Kidney (tissue), 14 donors: Measurements from ENCODE around the gene LEMD2. TPM values are rescaled to one million over a fixed set of nuclear protein-coding genes. Genes with fewer than 3 reads are reported as not detected.

Source experiments
- DNase-seq, 5 donors: peaks; one replicate each; pipeline ENCODE4 v3.0.0-alpha.2; 2013 to 2020
- FAIRE-seq: peaks from 2 replicates; lab custom pipeline; 2012; peaks lifted over from hg19 to GRCh38; lab: Jason Lieb, UNC
- H3K27ac ChIP-seq, 2 donors: one replicate each; pipeline ENCODE4 v1.7.0; 2013; ENCODE audit warnings: low read depth in 2 of 2, low read length in 2 of 2, inconsistent platforms in 1 of 2
- H3K27me3 ChIP-seq: one replicate; pipeline ENCODE4 v1.7.1; 2013; ENCODE audit warnings: low read length, inconsistent platforms; ENCODE audit not compliant: control insufficient read depth, insufficient read depth
- H3K36me3 ChIP-seq, 3 donors: one replicate each; pipeline versions ENCODE4 v1.7.0 to v1.7.1; 2013; ENCODE audit warnings: low read length in 3 of 3, control low read depth in 1 of 3, inconsistent platforms in 1 of 3; ENCODE audit not compliant: insufficient read depth in 3 of 3, control insufficient read depth in 2 of 3
- H3K4me1 ChIP-seq, 3 donors: one replicate each; pipeline versions ENCODE4 v1.7.0 to v1.7.1; 2013; ENCODE audit warnings: low read length in 3 of 3, inconsistent platforms in 1 of 3, low read depth in 1 of 3; ENCODE audit not compliant: control insufficient read depth in 2 of 3, insufficient read depth in 2 of 3
- H3K4me3 ChIP-seq, 3 donors: one replicate each; pipeline versions ENCODE4 v1.7.0 to v1.8.1; 2013; ENCODE audit warnings: low read length in 3 of 3, control low read depth in 1 of 3, inconsistent platforms in 1 of 3
- H3K9ac ChIP-seq, 3 donors: one replicate each; pipeline versions ENCODE4 v1.7.0 to v1.7.1; 2013; ENCODE audit warnings: low read length in 3 of 3, control low read depth in 1 of 3, inconsistent platforms in 1 of 3
- H3K9me3 ChIP-seq, 3 donors: one replicate each; pipeline versions ENCODE4 v1.7.0 to v1.7.1; 2013; ENCODE audit warnings: low read length in 3 of 3, control low read depth in 1 of 3, inconsistent platforms in 1 of 3; ENCODE audit not compliant: control insufficient read depth in 2 of 3, insufficient read depth in 1 of 3
- intact Hi-C: fragments of 100-400 bp; cut with DNase I; formaldehyde crosslinking; loops from one replicate; pipeline ENCODE4 v1.11.1; 2022
- polyA plus RNA-seq: library from polyadenylated mRNA; stranded (reverse); fragments of 350-450 nt; fragmentation: Illumina TruSeq; extraction: RNeasy Lipid Tissue Mini Kit (QIAGEN cat#74804); gene quantifications from one replicate; pipeline ENCODE4 v1.2.3, GENCODE V29; 2014; ENCODE audit warnings: low read depth, low replicate concordance; ENCODE audit not compliant: insufficient read depth
- total RNA-seq: library from RNA; stranded (reverse); fragmentation: NEBNext Ultra II Directional; extraction: Animal tissue kit (Norgen Biotek cat#: 25700); gene quantifications from one replicate; pipeline ENCODE4 v1.2.1, GENCODE V29; 2021
- TF ChIP-seq, protein P1 (sequence below): IDR thresholded peaks from 3 replicates; pipeline ENCODE4 v1.5.1; 2012; ENCODE audit warnings: mild to moderate bottlenecking, moderate library complexity, borderline replicate concordance; ENCODE audit not compliant: insufficient read depth; ENCODE audit errors: extremely low read depth
- donor health status: control.
- donor health status: control.
- donor health status: control.
- donor health status: control.
- donor health status: control.
- donor health status: DM: yes; HTN: yes; CAD: no.
- donor health status: Normal renal cell carcinoma (clear cell type).

LEMD2 gene
- total and polyA plus RNA-seq, 2 donors from 2014 or later = 36.4 to 57.1 TPM

DNA sequence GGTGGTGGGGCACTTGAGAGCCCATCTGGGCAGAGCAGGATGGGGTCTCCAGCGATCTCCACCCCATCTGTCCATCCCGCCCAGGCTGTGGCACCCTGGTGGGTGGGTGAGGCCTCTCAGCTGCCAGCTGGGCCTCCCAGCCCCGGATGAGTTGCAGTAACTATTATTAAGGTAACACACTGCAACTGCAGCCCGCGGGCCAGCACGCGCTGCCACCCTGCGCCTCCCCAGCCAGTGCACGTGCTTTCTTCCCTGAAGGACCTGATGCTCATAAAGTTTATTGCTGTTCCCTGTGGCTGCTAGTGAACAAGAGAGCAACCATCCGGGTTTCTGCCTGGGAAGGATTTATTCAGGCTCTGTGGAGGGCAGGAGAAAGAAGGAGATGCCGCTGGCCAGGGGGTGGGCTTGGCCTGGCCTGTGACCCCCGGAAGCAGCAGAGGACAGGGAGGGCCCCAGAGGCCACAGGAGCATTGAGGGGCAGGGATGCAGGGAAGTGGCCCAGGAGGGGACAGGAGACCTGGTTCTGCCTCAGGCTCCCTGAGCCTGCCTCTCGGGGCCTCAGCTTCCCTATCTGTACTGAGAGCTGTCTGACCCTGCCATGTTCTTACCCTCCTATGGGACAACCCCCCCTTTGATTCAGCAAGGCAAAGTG, 43.9 kb downstream of the LEMD2 start:
- no peaks in the 10 kb centered on the region for H3K9me3 ChIP-seq
- peak overlapping the region in 1 of 2 donors; percentile 79 for H3K27ac ChIP-seq
- no peaks in the 10 kb centered on the region for H3K36me3 ChIP-seq
- H3K27me3 ChIP-seq = no peaks in the 10 kb centered on the region
- H3K9ac ChIP-seq = peak overlapping the region in 1 of 3 donors; percentile 77
- peak overlapping the region in 2 of 3 donors; percentile 52 to 79 for H3K4me3 ChIP-seq
- peak in 4 of 5 donors; percentile 66 to 75 (median 70) for DNase-seq
- TF ChIP-seq, protein P1, sequence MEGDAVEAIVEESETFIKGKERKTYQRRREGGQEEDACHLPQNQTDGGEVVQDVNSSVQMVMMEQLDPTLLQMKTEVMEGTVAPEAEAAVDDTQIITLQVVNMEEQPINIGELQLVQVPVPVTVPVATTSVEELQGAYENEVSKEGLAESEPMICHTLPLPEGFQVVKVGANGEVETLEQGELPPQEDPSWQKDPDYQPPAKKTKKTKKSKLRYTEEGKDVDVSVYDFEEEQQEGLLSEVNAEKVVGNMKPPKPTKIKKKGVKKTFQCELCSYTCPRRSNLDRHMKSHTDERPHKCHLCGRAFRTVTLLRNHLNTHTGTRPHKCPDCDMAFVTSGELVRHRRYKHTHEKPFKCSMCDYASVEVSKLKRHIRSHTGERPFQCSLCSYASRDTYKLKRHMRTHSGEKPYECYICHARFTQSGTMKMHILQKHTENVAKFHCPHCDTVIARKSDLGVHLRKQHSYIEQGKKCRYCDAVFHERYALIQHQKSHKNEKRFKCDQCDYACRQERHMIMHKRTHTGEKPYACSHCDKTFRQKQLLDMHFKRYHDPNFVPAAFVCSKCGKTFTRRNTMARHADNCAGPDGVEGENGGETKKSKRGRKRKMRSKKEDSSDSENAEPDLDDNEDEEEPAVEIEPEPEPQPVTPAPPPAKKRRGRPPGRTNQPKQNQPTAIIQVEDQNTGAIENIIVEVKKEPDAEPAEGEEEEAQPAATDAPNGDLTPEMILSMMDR = no peak
- peaks cover 4 to 18% (median 13%) of the 10 kb centered on the region in 3 donors for H3K4me1 ChIP-seq
- no peak for FAIRE-seq
- intact Hi-C loops = loop anchor here (10.0 kb wide), 1 partner anchor 280 kb away; no protein-coding TSS in a partner anchor

DNA sequence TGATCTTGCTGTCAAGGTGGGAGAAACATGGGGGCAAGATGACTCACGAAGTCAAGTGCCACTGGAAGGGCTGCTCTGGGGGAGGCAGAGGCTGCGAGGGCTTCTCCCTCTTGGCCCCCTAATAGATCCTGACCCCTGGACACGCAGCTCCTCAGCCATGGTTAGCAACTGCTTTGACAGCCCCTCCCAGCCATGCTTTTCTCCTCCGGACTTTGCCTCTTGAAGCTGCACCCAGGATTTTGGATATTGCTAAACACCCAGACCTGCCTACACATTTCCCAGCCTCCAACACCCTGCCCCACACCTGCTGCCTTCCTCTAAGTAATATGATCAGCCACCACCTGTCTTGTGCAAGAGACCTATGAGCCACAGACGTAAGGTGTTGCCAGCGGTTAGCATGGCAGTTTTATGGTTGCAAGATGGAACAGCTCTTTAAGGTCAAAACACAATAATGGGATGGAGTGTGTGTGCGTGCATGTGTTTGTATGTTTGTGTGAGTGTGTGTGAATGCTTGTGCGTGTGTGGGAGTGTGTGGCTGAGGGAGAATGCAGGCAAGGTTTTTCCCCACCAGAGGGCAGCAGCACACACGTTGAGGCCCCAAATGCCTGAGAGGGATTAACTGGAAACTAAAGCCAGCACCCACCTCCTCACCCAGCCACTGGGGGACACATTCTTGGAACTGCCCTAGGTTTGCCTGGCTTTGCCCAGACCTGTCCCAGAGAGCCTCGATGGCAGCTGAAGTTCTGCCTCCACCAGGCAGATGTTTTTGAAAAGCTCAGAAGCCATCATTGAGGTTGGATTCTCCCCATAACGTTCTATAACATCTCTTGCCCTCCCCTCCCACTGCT, 44.7 kb downstream of the LEMD2 start:
- no peaks in the 10 kb centered on the region for H3K36me3 ChIP-seq
- H3K9me3 ChIP-seq = no peaks in the 10 kb centered on the region
- no peaks in the 10 kb centered on the region for H3K27me3 ChIP-seq
- DNase-seq (peak in 4 of 5 donors; percentile 89 to 92 (median 90)), FAIRE-seq (no peak)
- TF ChIP-seq, protein P1 = peak; percentile 89
- peaks cover 4 to 18% (median 13%) of the 10 kb centered on the region in 3 donors for H3K4me1 ChIP-seq
- intact Hi-C loops = loop anchor here (10.0 kb wide), 1 partner anchor 281 kb away; no protein-coding TSS in a partner anchor
- H3K4me3 ChIP-seq = peak overlapping the region in 1 of 3 donors; percentile 79
- peak overlapping the region in 1 of 2 donors; percentile 79 for H3K27ac ChIP-seq
- H3K9ac ChIP-seq = peak overlapping the region in 1 of 3 donors; percentile 40

DNA sequence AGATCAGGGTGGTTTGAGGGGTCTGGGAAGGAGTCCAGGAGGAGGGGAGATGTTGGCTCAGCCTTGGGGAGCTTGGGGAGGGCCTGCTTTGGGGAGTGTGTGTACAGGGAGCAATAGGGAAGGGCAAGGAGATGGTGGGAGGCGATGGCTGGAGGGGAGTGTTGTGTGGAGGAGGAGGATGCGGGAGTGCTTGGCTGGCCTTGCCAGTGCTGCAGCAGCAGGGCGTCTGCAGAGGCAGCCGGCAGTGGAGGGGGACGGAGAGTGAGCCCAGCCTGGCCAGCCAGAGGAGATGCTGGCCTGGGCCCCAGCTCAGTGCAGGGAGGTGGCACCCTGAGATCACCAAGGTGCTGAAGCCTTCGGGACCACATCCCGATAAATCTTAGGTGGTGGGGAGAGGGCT, 46.1 kb downstream of the LEMD2 start:
- no peaks in the 10 kb centered on the region for H3K27me3 ChIP-seq
- H3K9me3 ChIP-seq = no peaks in the 10 kb centered on the region
- H3K27ac ChIP-seq = no peak overlapping the region
- H3K9ac ChIP-seq = no peak overlapping the region
- intact Hi-C loops = loop anchor here (10.0 kb wide), 1 partner anchor 282 kb away; no protein-coding TSS in a partner anchor
- peaks cover 4 to 18% (median 13%) of the 10 kb centered on the region in 3 donors for H3K4me1 ChIP-seq
- DNase-seq = peak in 4 of 5 donors; percentile 66 to 78 (median 72)
- H3K36me3 ChIP-seq = no peaks in the 10 kb centered on the region
- H3K4me3 ChIP-seq = no peak overlapping the region
- TF ChIP-seq, protein P1 = no peak
- FAIRE-seq = no peak
